Measurements from ENCODE around the gene EFNA5. TPM values are rescaled to one million over a fixed set of nuclear protein-coding genes. Genes with fewer than 3 reads are reported as not detected.

EFNA5 gene
- total and polyA plus RNA-seq, 4 donors: 0.14 to 0.93 (median 0.54) TPM

GRCh38 chr5:107700481-107700880 is 29.7 kb upstream of the EFNA5 start:
- DNase-seq (ENCODE audit: low spot score): no peak
- Histone ChIP-seq H3K4me3 (ENCODE audit: low read depth in 1 of 3, low read length in 3 of 3) (no peak overlapping the region), H3K9ac (ENCODE audit: low read depth in 1 of 2, low read length in 2 of 2) (no peak overlapping the region), H3K27ac (ENCODE audit: low read depth in 1 of 2, low read length in 2 of 2) (no peak overlapping the region), H3K4me1 (ENCODE audit: control insufficient read depth in 4 of 4, insufficient read depth in 4 of 4, low read length in 3 of 4) (no peaks in the 10 kb centered on the region), H3K36me3 (ENCODE audit: control insufficient read depth in 4 of 4, insufficient read depth in 3 of 4, low read depth in 1 of 4, low read length in 3 of 4) (no peaks in the 10 kb centered on the region), H3K27me3 (ENCODE audit: control insufficient read depth in 4 of 4, insufficient read depth in 4 of 4, low read length in 3 of 4) (no peaks in the 10 kb centered on the region), H3K9me3 (ENCODE audit: control insufficient read depth in 4 of 4, low read length in 3 of 4) (no peaks in the 10 kb centered on the region)
- TF ChIP-seq TAF1 (conservative IDR thresholded peaks at IDR 0.05) (no peak), HNF4A (conservative IDR thresholded peaks at IDR 0.05) (no peak), CTCF (IDR thresholded peaks at IDR 0.05; ENCODE audit: low read depth, low read length, missing input control) (no peak), SP1 (IDR thresholded peaks at IDR 0.05) (no peak), RXRA (IDR thresholded peaks at IDR 0.05) (no peak), MAX (IDR thresholded peaks at IDR 0.05) (no peak), JUND (IDR thresholded peaks at IDR 0.05) (no peak), EGR1 (IDR thresholded peaks at IDR 0.05; ENCODE audit: low read depth in 2 of 2) (no peak), REST (IDR thresholded peaks at IDR 0.05) (no peak), GABPA (IDR thresholded peaks at IDR 0.05 in 1 of 2, conservative IDR thresholded peaks at IDR 0.05 in 1 of 2) (no peak), FOXA1 (IDR thresholded peaks at IDR 0.05) (no peak), ATF3 (IDR thresholded peaks at IDR 0.05) (no peak), HNF4G (IDR thresholded peaks at IDR 0.05) (no peak), FOXA2 (IDR thresholded peaks at IDR 0.05) (no peak), RAD21 (IDR thresholded peaks at IDR 0.05) (no peak), NR2F2 (IDR thresholded peaks at IDR 0.05) (no peak), YY1 (IDR thresholded peaks at IDR 0.05) (no peak)
- TF ChIP-seq, protein P1, sequence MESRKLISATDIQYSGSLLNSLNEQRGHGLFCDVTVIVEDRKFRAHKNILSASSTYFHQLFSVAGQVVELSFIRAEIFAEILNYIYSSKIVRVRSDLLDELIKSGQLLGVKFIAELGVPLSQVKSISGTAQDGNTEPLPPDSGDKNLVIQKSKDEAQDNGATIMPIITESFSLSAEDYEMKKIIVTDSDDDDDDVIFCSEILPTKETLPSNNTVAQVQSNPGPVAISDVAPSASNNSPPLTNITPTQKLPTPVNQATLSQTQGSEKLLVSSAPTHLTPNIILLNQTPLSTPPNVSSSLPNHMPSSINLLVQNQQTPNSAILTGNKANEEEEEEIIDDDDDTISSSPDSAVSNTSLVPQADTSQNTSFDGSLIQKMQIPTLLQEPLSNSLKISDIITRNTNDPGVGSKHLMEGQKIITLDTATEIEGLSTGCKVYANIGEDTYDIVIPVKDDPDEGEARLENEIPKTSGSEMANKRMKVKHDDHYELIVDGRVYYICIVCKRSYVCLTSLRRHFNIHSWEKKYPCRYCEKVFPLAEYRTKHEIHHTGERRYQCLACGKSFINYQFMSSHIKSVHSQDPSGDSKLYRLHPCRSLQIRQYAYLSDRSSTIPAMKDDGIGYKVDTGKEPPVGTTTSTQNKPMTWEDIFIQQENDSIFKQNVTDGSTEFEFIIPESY (IDR thresholded peaks at IDR 0.05): no peak

Measured in liver (tissue), 9 donors.